Choroid plexus epithelial cell (primary cell): ENCODE measurements around the gene FRMD5.
A peak's percentile ranks its signal among the peaks of the same experiment; 100 is the strongest.
"Not testable (repeated sequence)": the region's sequence is repeated elsewhere in the genome, so short reads cannot be mapped to it uniquely, and the experiment has no call there.

ENCODE experiments used
- DNase-seq: peaks from one replicate; pipeline ENCODE4 v3.0.0-alpha.2; 2010; ENCODE audit warnings: low read depth
- H3K4me3 ChIP-seq: 2 replicates; pipeline ENCODE4 v1.5.1; 2011; ENCODE audit warnings: low read depth, mild to moderate bottlenecking, control low read depth, low read length, moderate library complexity
- CTCF ChIP-seq: conservative IDR thresholded peaks from 2 replicates; pipeline ENCODE4 v1.5.1; 2011; ENCODE audit warnings: low read depth, mild to moderate bottlenecking, control low read depth, inconsistent platforms, low read length, moderate library complexity

Gene FRMD5

DNA sequence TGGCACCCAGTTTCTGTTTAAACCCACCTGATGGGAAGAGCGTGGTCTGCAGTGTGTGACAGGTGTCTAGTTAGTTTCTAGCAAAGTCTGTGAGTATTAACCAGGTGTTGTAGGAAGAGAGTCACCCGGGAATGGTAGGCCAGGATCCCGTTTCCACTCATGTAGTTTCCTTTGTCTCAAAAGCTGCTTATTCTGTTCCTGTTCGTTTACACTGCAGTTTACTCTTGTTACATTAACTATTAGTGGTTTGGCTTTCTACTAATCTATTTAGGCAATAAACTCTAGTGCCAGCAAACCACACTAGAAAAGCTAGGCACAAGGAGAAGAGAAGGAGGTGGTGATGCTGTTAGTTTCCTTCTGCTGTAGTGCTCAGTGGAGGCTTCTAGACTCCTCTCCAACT lies 335.5 kb downstream of the FRMD5 start:
- no peak for DNase-seq
- H3K4me3 ChIP-seq = no peak overlapping the region
- TF ChIP-seq CTCF = no peak

GRCh38 chr15:43854801-43855200 lies 340.3 kb downstream of the FRMD5 start:
- DNase-seq = peak; percentile 37
- H3K4me3 ChIP-seq = no peak overlapping the region
- TF ChIP-seq CTCF = no peak

DNA sequence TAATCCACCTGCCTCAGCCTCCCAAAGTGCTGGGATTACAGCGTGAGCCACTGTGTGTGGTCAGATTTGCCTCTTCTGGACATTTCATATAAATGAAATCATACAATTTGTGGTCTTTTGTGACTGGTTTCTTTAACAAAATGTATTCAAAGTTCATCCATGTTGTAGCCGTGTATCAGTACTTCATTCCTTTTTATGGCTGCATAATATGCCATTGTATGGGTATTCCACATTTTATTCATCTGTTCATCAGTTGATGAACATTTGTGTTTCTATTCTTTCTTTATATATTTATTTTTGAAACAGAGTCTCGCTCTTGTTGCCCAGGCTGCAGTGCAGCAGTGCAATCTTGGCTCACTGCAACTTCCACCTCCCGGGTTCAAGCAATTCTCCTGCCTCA lies 342.5 kb downstream of the FRMD5 start:
- no peak for DNase-seq
- H3K4me3 ChIP-seq = no peak overlapping the region
- no peak for TF ChIP-seq CTCF

DNA sequence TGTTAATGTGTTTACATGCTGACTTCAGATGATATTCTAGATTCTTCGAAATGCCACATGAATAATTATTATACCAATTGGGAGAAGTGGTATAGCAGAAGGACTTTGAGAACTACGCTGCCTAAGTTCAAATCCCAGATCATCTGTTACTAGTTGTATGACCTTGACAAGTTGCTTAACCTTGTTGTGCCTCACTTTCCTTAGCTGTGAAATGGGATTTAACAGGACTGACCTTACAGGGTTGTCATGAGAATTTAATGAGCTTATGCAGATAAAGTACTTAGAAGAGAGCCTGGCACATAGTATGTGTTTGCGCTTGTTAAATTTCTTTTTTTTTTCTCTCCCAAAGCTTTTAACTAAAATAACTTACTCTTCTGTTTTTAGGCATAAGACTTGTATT lies 343.8 kb downstream of the FRMD5 start:
- no peak for TF ChIP-seq CTCF
- DNase-seq = no peak
- H3K4me3 ChIP-seq = no peak overlapping the region

GRCh38 chr15:43845421-43845820 lies 349.6 kb downstream of the FRMD5 start:
- no peak overlapping the region for H3K4me3 ChIP-seq
- DNase-seq = peak; percentile 13
- TF ChIP-seq CTCF = no peak

GRCh38 chr15:43832485-43832884 lies 362.6 kb downstream of the FRMD5 start:
- H3K4me3 ChIP-seq, DNase-seq: not testable (repeated sequence)

DNA sequence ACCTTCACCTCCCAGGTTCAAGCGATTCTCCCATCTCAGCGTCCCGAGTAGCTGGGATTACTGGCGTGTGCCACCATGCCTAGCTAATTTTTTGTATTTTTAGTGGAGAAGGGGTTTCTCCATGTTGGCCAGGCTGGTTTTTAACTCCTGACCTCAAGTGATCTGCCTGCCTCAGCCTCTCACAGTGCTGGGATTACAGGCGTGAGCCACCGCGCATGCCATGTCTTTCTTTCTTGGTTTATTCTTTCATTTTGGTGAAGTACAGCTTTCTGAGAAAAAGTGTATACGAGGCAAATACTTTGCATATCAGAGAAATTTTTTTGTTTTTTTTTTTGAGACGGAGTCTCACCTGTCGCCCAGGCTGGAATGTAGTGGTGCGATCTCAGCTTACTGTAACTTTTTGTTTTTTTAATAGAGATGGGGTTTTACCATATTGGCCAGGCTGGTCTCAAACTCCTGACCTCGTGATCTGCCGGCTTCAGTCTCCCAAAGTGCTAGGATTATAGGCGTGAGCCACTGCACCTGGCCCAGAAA lies 363.5 kb downstream of the FRMD5 start:
- not testable (repeated sequence) for DNase-seq, H3K4me3 ChIP-seq

DNA sequence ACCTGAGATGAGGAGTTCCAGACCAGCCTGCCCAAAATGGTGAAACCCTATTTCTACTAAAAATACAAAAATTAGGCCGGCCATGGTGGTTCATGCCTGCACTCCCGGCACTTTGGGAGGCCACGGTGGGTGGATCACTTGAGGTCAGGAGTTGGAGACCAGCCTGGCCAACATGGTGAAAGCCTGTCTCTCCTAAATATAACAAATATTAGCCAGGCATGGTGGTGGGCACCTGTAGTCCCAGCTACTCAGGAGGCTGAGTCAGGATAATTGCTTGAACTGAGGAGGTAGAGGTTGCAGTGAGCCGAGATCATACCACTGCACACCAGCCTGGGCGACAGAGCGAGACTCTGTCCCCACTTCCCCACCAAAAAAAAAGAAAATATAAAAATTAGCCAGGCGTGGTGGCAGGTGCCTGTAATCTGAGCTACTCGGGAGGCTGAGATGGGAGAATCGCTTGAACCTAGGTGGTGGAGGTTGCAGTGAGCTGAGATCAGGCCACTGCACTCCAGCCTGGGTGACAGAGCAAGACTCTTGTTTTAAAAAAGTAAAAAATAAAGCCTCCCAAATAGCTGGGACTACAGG lies 364.3 kb downstream of the FRMD5 start:
- not testable (repeated sequence) for H3K4me3 ChIP-seq, DNase-seq

DNA sequence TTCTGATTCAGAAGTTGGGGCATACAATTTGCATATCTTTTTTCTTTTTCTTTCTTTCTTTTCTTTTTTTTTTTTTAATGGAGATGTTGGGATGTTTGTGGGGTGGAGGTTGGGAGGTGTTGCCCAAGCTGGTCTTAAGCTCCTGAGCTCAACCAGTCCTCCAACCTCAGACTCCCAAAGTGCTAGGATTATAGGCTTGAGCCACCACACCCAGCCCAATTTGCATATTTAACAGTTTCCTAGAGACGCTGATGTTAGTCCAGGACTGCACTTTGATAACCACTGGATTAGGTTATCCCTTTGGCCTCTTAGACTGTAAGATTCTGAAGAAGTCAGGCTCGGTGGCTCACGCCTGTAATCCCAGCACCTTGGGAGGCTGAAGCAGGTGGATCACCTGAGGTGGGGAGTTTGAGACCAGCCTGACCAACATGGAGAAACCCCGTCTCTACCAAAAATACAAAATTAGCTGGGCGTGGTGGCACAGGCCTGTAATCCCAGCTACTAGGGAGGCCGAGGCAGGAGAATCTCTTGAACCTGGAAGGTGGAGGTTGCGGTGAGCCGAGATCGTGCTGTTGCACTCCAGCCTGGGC lies 365.0 kb downstream of the FRMD5 start:
- H3K4me3 ChIP-seq, DNase-seq: not testable (repeated sequence)
